Right forelimb (tissue), 1 donor: Measurements from ENCODE around the gene AMER3.

Source experiments
- DNase-seq: peaks from one replicate; pipeline ENCODE4 v3.0.0-alpha.2; 2018

AMER3 gene

DNA sequence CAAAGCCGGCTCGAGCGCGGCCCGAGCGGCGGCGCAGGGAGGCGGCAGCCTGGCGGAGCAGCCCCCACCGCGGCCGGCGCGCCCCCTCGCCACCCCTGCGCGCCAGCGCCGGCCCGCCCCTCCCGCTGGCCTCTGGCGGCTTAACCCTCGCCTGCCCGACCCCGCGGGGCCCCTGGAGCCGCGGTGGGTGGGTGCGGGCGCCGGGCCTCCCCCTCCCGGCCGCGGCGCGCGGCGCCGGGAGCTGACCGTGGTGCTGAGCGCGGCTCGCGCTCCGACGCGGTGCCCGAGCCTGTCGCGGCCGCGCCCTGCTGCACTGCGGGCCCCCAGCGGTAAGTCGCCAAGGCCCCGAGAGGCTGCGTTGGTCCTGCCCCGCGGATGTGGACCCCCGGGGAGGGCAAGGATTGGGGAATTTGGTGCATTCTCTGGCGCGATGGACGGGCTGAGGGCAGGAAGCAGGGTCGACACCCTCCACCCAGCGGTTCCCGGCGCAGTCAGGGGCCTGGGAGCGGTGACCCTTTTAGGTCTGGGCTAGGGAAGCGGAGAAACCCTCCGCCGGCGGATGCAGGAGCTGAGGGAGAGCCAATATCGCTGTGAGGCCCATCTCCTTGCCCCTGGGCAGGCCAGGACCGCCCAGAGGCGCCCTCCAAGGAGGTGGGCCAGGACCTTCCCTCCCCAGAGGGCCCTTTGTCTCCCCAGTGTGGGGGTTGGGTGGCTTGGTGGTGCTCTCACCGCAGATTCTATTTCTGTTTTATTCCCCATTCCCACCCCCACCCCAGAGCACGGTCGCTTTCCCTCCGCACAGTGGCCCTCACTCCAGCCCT, 923 bp downstream of the AMER3 start:
- DNase-seq, result peak; percentile 71

DNA sequence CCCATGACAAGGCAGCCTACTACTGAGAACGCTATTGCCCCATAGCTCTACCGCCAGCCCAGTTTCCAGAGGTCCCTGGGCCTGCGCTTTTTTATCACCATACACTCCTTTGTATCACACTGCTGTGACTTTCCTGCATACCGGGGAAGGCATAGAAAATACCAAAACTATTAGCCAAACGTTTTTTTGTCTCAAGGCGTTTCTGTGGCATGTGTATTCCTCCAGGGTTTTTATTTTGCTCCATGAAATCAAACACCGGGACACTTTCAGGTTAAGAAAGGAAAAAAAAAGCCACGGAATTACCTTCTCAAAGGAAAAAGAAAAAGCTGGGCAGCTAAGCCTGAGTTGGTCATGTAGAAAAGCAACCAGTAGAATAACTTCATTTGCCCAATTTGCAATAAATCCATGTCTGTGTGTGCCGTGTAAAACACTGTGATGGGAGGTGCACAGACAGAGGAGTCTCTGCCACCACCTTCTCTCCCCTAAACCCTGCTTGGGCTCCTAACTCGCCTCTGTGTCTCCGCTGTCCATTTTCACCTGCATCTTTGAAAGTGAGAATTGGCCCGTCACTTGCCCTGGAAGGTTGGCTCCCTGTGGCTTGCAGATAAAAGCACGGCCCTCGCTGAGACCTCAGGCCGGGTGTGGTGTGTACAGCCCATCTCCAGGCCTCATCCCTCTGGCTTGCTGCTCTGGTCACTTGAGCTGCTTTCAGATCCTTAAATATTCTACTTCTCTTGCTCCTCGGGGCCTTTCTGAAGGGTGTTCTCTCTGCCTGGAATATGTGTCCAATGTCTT, 1.7 kb downstream of the AMER3 start:
- no peak for DNase-seq

DNA sequence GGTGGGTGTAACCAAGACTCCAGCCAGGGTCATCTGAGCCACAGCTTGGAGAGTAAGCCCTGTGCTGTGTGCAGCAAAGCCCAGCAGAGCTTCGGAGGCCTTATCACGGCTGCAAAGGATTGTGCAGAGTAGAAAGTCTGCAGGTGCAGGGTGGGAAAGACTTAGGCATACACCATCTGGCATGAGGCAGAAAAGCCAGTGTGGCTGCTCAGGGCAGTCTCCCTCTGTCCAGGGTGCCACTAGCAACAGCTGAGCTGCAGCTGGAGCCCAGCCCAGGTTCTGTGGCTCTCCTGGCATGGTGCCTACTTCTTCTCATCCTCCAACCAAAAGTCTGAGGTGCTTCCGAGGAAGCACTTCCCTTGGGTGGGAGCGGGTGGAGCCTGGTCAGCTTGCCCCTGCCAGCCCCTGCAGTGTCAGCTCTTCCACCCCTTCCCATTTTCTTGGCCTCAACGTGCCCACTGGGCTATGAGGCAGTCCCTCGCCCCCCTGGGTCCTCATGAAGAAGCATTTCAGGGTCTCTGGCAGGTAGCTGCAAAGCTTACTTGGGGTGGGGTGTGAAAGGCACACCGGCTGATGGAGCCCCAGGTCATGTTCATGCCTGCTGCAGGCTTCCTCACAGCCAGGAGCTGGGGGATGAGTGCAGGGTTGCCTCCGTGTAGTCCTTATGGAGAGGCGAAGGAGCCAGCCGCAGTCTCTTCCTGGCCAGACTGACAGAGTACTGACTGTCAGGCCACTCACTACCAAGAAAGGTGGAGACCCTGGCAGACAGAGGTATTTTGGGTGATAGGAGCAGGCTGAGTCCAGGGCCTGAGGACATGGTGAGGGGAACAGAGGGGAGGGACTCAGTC, 4.8 kb downstream of the AMER3 start:
- DNase-seq, result no peak

- DNase-seq, result no peak
Observed at GRCh38 chr2:130760754-130761751, 5.7 kb downstream of the AMER3 start.

GRCh38 chr2:130762031-130762909, 6.9 kb downstream of the AMER3 start:
- DNase-seq, result no peak

GRCh38 chr2:130762910-130763385, 7.6 kb downstream of the AMER3 start:
- no peak for DNase-seq

- no peak for DNase-seq
Observed at GRCh38 chr2:130763405-130763804, 8.1 kb downstream of the AMER3 start.

- no peak for DNase-seq
Observed at GRCh38 chr2:130764035-130764820, 8.9 kb downstream of the AMER3 start.

GRCh38 chr2:130764821-130765115, 9.4 kb downstream of the AMER3 start:
- no peak for DNase-seq

DNA sequence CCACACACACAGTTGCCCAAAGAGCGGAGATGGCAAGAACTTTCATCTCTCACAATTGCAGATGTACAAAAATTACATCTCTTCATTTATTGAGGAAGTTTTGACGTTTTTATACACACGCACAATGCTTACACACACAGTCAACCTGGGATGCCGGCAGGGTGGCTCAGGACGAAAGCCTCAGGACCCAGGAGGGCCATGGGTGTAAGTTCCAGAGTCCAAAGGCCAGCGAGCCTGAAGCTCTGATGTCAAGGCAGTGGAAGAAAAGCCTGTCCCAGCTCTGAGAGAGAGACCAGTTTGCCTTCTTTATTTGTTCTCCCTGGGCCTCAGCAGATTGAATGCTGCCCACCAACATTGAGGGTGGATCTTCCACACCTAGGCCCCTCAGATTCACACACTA, 10.1 kb downstream of the AMER3 start:
- no peak for DNase-seq

- DNase-seq, result no peak
Observed at GRCh38 chr2:130766037-130766436, 10.7 kb downstream of the AMER3 start.

GRCh38 chr2:130766711-130767407, 11.5 kb downstream of the AMER3 start:
- no peak for DNase-seq

GRCh38 chr2:130767408-130767775, 12.1 kb downstream of the AMER3 start:
- no peak for DNase-seq

DNA sequence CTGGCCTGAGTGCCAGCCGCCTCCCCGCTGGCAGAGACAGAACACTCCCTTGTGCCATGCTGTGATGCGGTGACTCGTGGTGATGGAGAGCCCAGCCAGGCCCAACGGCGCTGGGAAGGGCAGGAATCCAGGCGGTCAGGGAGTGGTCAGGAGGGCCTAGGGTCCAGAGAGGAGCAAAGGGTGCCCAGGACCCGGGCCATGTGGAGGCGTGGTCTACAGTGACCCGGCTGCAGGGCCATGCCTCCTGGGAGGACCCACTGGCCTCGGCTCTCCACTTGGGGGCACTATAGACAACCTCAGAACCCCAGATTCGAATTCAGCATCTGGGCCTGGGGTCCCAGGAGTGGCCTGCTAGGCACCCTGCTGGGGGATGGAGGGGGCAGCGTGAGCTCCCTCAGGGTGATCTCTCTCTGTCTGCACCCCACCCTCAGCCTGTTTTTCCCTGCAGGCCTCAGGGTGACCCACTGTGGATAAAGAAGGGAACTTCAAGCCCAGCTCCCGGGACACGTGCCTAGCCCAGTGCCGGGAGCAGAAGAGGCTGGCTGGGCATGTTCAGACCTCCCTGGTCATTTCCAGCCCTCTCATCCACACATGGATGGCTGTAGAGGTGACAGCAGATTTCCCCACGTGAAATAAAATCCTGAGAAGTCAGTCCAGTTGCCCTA, 13.0 kb downstream of the AMER3 start:
- DNase-seq, result no peak

- DNase-seq, result no peak
Observed at GRCh38 chr2:130769343-130769907, 14.1 kb downstream of the AMER3 start.

GRCh38 chr2:130776550-130776949, 21.2 kb downstream of the AMER3 start:
- no peak for DNase-seq

DNA sequence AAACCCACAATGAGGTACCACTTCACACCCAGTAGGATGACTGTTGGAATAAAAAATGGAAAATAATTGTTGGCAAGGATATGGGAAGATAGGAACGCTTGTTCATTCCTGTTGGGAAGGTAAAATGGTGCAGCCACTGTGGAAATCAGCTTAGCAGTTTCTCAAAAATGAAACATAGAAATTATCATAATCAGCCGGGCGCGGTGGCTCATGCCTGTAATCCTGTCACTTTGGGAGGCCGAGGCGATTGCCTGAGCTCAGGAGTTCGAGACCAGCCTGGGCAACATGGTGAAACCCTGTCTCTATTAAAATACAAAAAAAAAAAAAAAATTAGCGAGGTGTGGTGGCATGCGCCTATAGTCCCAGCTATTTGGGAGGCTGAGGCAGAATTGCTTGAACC, 23.4 kb downstream of the AMER3 start:
- no peak for DNase-seq

DNA sequence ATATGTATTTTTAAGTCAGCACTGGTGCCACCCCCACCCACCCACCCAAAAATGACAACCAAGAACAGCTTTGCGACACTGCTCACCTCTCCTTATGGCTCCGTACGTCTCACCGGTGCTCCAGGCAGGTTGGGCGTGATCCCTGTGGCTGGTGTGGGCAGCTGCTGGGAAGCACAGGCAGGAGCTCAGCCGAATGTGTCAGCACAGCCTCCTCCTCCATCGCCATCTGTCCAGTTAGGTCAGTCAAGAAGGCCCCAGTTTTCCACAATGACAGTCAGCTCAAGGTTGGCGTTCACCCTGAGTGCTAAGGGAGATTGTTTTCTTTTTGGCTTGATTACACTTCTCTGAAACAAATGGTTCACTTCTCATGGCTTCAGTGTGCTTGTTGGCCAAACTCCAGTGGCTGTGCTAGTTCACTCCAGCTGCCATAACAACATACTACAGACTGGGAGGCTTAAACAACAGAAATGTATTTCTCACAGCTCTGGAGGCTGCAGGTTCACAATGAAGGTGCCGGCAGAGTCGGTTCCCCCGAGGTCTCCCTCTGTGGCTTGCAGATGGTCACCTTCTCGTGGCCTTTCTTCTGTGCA, 30.2 kb downstream of the AMER3 start:
- no peak for DNase-seq
